HG03442 (cell line): ENCODE results near the gene ELMO1.
A peak's percentile ranks its signal among the peaks of the same experiment; 100 is the strongest.

Experiments used
- ATAC-seq: cut with Tn5 transposase; IDR thresholded peaks from one replicate; pipeline ENCODE4 v1.9.1; 2021; ENCODE audit warnings: mild to moderate bottlenecking, moderate library complexity; ENCODE audit not compliant: unreplicated experiment

The ELMO1 gene

GRCh38 chr7:36965625-36966024, 483.0 kb downstream of the ELMO1 start:
- no peak for ATAC-seq

- ATAC-seq: no peak
Observed at GRCh38 chr7:36964297-36964696, 484.4 kb downstream of the ELMO1 start.

GRCh38 chr7:36962367-36962766, 486.3 kb downstream of the ELMO1 start:
- no peak for ATAC-seq

GRCh38 chr7:36961693-36962092, 487.0 kb downstream of the ELMO1 start:
- no peak for ATAC-seq

- no peak for ATAC-seq
Observed at GRCh38 chr7:36961097-36961496, 487.6 kb downstream of the ELMO1 start.

GRCh38 chr7:36960105-36960504, 488.6 kb downstream of the ELMO1 start:
- no peak for ATAC-seq

- ATAC-seq: no peak
Observed at GRCh38 chr7:36958111-36958733, 490.4 kb downstream of the ELMO1 start.

- ATAC-seq: no peak
Observed at GRCh38 chr7:36957620-36958019, 491.0 kb downstream of the ELMO1 start.

- no peak for ATAC-seq
Observed at GRCh38 chr7:36956814-36957213, 491.9 kb downstream of the ELMO1 start.

GRCh38 chr7:36955456-36956129, 493.1 kb downstream of the ELMO1 start:
- ATAC-seq: no peak

GRCh38 chr7:36951257-36951697, 497.4 kb downstream of the ELMO1 start:
- peak; percentile 92 for ATAC-seq

GRCh38 chr7:36949711-36950600, 498.7 kb downstream of the ELMO1 start:
- no peak for ATAC-seq

- no peak for ATAC-seq
Observed at GRCh38 chr7:36946401-36946739, 502.3 kb downstream of the ELMO1 start.

- ATAC-seq: no peak
Observed at GRCh38 chr7:36945612-36946400, 502.9 kb downstream of the ELMO1 start.

GRCh38 chr7:36944838-36945237, 503.8 kb downstream of the ELMO1 start:
- ATAC-seq: no peak

GRCh38 chr7:36943591-36944435, 504.9 kb downstream of the ELMO1 start:
- no peak for ATAC-seq

- ATAC-seq: no peak
Observed at GRCh38 chr7:36942955-36943354, 505.7 kb downstream of the ELMO1 start.

- ATAC-seq: no peak
Observed at GRCh38 chr7:36942541-36942940, 506.1 kb downstream of the ELMO1 start.

- ATAC-seq: no peak
Observed at GRCh38 chr7:36942025-36942424, 506.6 kb downstream of the ELMO1 start.

- ATAC-seq: no peak
Observed at GRCh38 chr7:36941359-36941758, 507.3 kb downstream of the ELMO1 start.
